GM12878 (cell line): ENCODE data around the gene NPHP3. TPM values are rescaled to one million over a fixed set of nuclear protein-coding genes. Genes with fewer than 3 reads are reported as not detected.
"Not testable (repeated sequence)": the region's sequence is repeated elsewhere in the genome, so short reads cannot be mapped to it uniquely, and the experiment has no call there.

Source experiments
- ATAC-seq: fragments of 200-7000 bp; cut with Tn5 transposase; 3 replicates; pipeline ENCODE4 v1.9.1; 2020; ENCODE audit warnings: mild to moderate bottlenecking, moderate library complexity
- BruUV-seq: library from RNA; stranded (reverse); fragments of 400-500 nt; replicated peaks from 2 replicates; lab custom pipeline; 2021; lab: Mats Ljungman, UMichigan
- CTCF ChIA-PET: fragments of 300-600 bp; sonication (Branson Sonifier 250); formaldehyde crosslinking; extraction: SDS; loops from one replicate; lab custom pipeline; 2021; ENCODE audit warnings: inconsistent platforms; lab: Yijun Ruan, JAX
- POLR2A ChIA-PET: fragments of 350-600 bp; formaldehyde crosslinking; extraction: SDS; loops from one replicate; lab custom pipeline; 2021; ENCODE audit warnings: inconsistent platforms; lab: Charles Lee
- RAD21 ChIA-PET: fragments of 300-600 bp; sonication (Branson Sonifier 250); formaldehyde crosslinking; loops from one replicate; lab custom pipeline; 2023; ENCODE audit warnings: antibody characterized with exemption; ENCODE audit not compliant: unreplicated experiment; lab: Charles Lee
- SMC1A ChIA-PET: fragments of 300-600 bp; sonication (Branson Sonifier 250); formaldehyde crosslinking; loops from one replicate; lab custom pipeline; 2023; ENCODE audit not compliant: unreplicated experiment, uncharacterized antibody; lab: Charles Lee
- DNase-seq: peaks from one replicate; pipeline ENCODE4 v3.0.0-alpha.2; 2011; ENCODE audit warnings: low read depth, low spot score
- FAIRE-seq: peaks from 3 replicates; lab custom pipeline; 2011; peaks lifted over from hg19 to GRCh38; lab: Jason Lieb, UNC
- H2AFZ ChIP-seq: 2 replicates; pipeline ENCODE4 v1.6.0; 2011; ENCODE audit warnings: low read depth, low read length, control low read depth; ENCODE audit not compliant: control insufficient read depth
- H3K27ac ChIP-seq: 2 replicates; pipeline ENCODE4 v1.5.1; 2011; ENCODE audit warnings: control low read depth; ENCODE audit not compliant: control insufficient read depth, insufficient read depth
- H3K27me3 ChIP-seq, 2 experiments: replicated peaks in 1 of 2; 2 replicates each; pipeline versions ENCODE4 v1.6.0 to v1.6.1; 2011; ENCODE audit warnings: low read length in 1 of 2; ENCODE audit not compliant: control insufficient read depth in 2 of 2, insufficient read depth in 2 of 2
- H3K36me3 ChIP-seq, 2 experiments: 2 replicates each; pipeline ENCODE4 v1.5.1; 2011; ENCODE audit warnings: low read length in 1 of 2; ENCODE audit not compliant: control insufficient read depth in 2 of 2, insufficient read depth in 2 of 2
- H3K4me1 ChIP-seq: 2 replicates; pipeline ENCODE4 v1.6.1; 2011; ENCODE audit warnings: mild to moderate bottlenecking, low read length, moderate library complexity, mixed read lengths; ENCODE audit not compliant: control insufficient read depth, insufficient read depth
- H3K4me2 ChIP-seq: 2 replicates; pipeline ENCODE4 v1.6.0; 2011; ENCODE audit warnings: control low read depth; ENCODE audit not compliant: control insufficient read depth, insufficient read depth
- H3K4me3 ChIP-seq: fragments of 200-600 bp; sonication (generic); 2 replicates; pipeline ENCODE4 v1.5.1; 2016
- H3K79me2 ChIP-seq: 2 replicates; pipeline ENCODE4 v1.6.0; 2011; ENCODE audit warnings: low read length; ENCODE audit not compliant: control insufficient read depth, insufficient read depth
- H3K9ac ChIP-seq: 2 replicates; pipeline ENCODE4 v1.8.0; 2011; ENCODE audit warnings: low read length, control low read depth, mixed read lengths; ENCODE audit not compliant: control insufficient read depth, insufficient read depth
- H3K9me3 ChIP-seq: replicated peaks from 3 replicates; pipeline ENCODE4 v1.5.1; 2011; ENCODE audit warnings: mild to moderate bottlenecking, low read length; ENCODE audit not compliant: control insufficient read depth, insufficient read depth
- H4K20me1 ChIP-seq: 2 replicates; pipeline ENCODE4 v1.6.0; 2011; ENCODE audit not compliant: control insufficient read depth, insufficient read depth
- ESRRA ChIP-seq: IDR thresholded peaks from 2 replicates; pipeline ENCODE4 v1.6.1; 2012; ENCODE audit warnings: mild to moderate bottlenecking, low read length, improper control_type of control experiment
- HDAC6 ChIP-seq: fragments of 200-600 bp; sonication (generic); IDR thresholded peaks from one replicate; pipeline ENCODE4 v1.8.0; 2017; ENCODE audit warnings: antibody characterized with exemption; ENCODE audit not compliant: unreplicated experiment
- HDGF ChIP-seq: fragments of 450-650 bp; IDR thresholded peaks from 2 replicates; pipeline ENCODE4 v1.6.1; 2016; ENCODE audit warnings: antibody characterized with exemption
- IRF3 ChIP-seq: fragments of 450-650 bp; IDR thresholded peaks from 2 replicates; pipeline ENCODE4 v1.6.1; 2014; ENCODE audit warnings: mild to moderate bottlenecking
- MLLT1 ChIP-seq: fragments of 450-650 bp; IDR thresholded peaks from 2 replicates; pipeline ENCODE4 v1.6.1; 2016; ENCODE audit warnings: mild to moderate bottlenecking
- NR2F1 ChIP-seq: fragments of 450-650 bp; conservative IDR thresholded peaks from 2 replicates; pipeline ENCODE4 v1.6.1; 2017; ENCODE audit warnings: mild to moderate bottlenecking
- PAX8 ChIP-seq: fragments of 450-650 bp; IDR thresholded peaks from 2 replicates; pipeline ENCODE4 v1.6.1; 2017; ENCODE audit warnings: mild to moderate bottlenecking, moderate library complexity
- POLR2A ChIP-seq: IDR thresholded peaks from 2 replicates; pipeline ENCODE4 v1.6.1; 2011; ENCODE audit warnings: low read depth, mild to moderate bottlenecking, low read length
- POU2F2 ChIP-seq: IDR thresholded peaks from 3 replicates; pipeline ENCODE4 v1.6.1; 2011; ENCODE audit warnings: low read depth, mild to moderate bottlenecking, low read length, borderline replicate concordance
- RB1 ChIP-seq: fragments of 450-650 bp; formaldehyde crosslinking; IDR thresholded peaks from 2 replicates; pipeline ENCODE4 v1.6.1; 2017; ENCODE audit warnings: mild to moderate bottlenecking, borderline replicate concordance
- RBBP5 ChIP-seq: fragments of 200-600 bp; sonication (generic); conservative IDR thresholded peaks from 2 replicates; pipeline ENCODE4 v1.6.1; 2016
- SMAD5 ChIP-seq: IDR thresholded peaks from 2 replicates; pipeline ENCODE4 v1.6.1; 2016; ENCODE audit warnings: antibody characterized with exemption, low read depth
- SP1 ChIP-seq: IDR thresholded peaks from one replicate; pipeline ENCODE4 v1.6.1; 2011; ENCODE audit warnings: low read depth, low read length
- SPI1 ChIP-seq: IDR thresholded peaks from 2 replicates; pipeline ENCODE4 v1.6.1; 2011; ENCODE audit warnings: low read depth, mild to moderate bottlenecking, low read length, moderate library complexity, borderline replicate concordance; ENCODE audit not compliant: insufficient read depth
- SUZ12 ChIP-seq: fragments of 200-600 bp; sonication (generic); IDR thresholded peaks from one replicate; pipeline ENCODE4 v1.6.1; 2018; ENCODE audit warnings: antibody characterized with exemption, mild to moderate bottlenecking; ENCODE audit not compliant: unreplicated experiment
- TCF3 ChIP-seq: IDR thresholded peaks from 2 replicates; pipeline ENCODE4 v1.6.1; 2012; ENCODE audit warnings: low read depth, mild to moderate bottlenecking, low read length, borderline replicate concordance; ENCODE audit not compliant: insufficient read depth
- WGBS: methylation state at CpG from one replicate; pipeline ENCODE4 v1.1.6; 2016; ENCODE audit warnings: low lambda C conversion rate; ENCODE audit not compliant: insufficient replicate concordance, insufficient coverage; ENCODE audit errors: missing lambda C conversion rate; 5-methylcytosine and 5-hydroxymethylcytosine counted together
- in situ Hi-C: fragments of 300-500 bp; cut with MboI; formaldehyde crosslinking; loops from 9 replicates; pipeline ENCODE4 v1.14.3; 2018; ENCODE audit warnings: mixed read lengths
- intact Hi-C: fragments of 100-400 bp; cut with micrococcal nuclease; formaldehyde crosslinking; loops from one replicate; pipeline ENCODE4 v1.14.2; 2022; ENCODE audit not compliant: unreplicated experiment
- polyA plus RNA-seq, 11 experiments: library from polyadenylated mRNA; depleted of rRNA in 4 of 11; unstranded in 6 of 11; stranded (reverse) in 5 of 11; fragments of >200 nt; fragmentation: Nextera tagmentation in 4 of 11; fragmentation: Illumina TruSeq in 1 of 11; extraction: Ambion mirVana in 4 of 11; extraction: Trizol in 1 of 11; gene quantifications; 1 replicate in 1 of 11; 2 replicates in 10 of 11; pipeline versions ENCODE4 v1.2.1 to v1.2.3, GENCODE V29; 2011 to 2016; ENCODE audit warnings: inconsistent platforms in 2 of 11, missing spikeins in 2 of 11, low read depth in 1 of 11
- total RNA-seq, 4 experiments: library from RNA; depleted of rRNA in 3 of 4; stranded (reverse); fragments of >200 nt in 3 of 4; fragmentation: Illumina TruSeq in 1 of 4; extraction: Trizol in 1 of 4; gene quantifications; 2 replicates each; pipeline versions ENCODE4 v1.2.1 to v1.2.3, GENCODE V29; 2013 to 2021

NPHP3 gene
- total and polyA plus RNA-seq, 10 of the 15 experiments (the other 5 are each of a cell fraction or from before 2014, with no cell fraction given): 0.84 to 11.7 (median 2.9) TPM

- SMC1A ChIA-PET: no interaction called here
- RAD21 ChIA-PET: no interaction called here
- Histone ChIP-seq H3K27ac (no peak overlapping the region), H3K4me1 (no peaks in the 10 kb centered on the region), H3K79me2 (no peaks in the 10 kb centered on the region), H3K4me2 (no peak overlapping the region), H4K20me1 (no peaks in the 10 kb centered on the region), H3K4me3 (no peak overlapping the region), H3K36me3 (no peaks in the 10 kb centered on the region), H2AFZ (no peak overlapping the region), H3K27me3 (no peaks in the 10 kb centered on the region), H3K9me3 (no peaks in the 10 kb centered on the region), H3K9ac (no peak overlapping the region)
- 76% methylated on average over 1 of the region's 1 CpG for WGBS
- intact Hi-C loops: no loop called here
- POLR2A ChIA-PET: no interaction called here
- in situ Hi-C loops: loop anchor here (25.0 kb wide), 1 partner anchor 1463 kb away; no protein-coding TSS in a partner anchor
- CTCF ChIA-PET: no interaction called here
- no TSS peak for BruUV-seq
- no peak for FAIRE-seq
- no peak for DNase-seq
- TF ChIP-seq SMAD5: no peak
- no peak for TF ChIP-seq MLLT1
- no peak for TF ChIP-seq TCF3
- TF ChIP-seq POU2F2: no peak
- no peak for TF ChIP-seq NR2F1
- TF ChIP-seq HDGF: no peak
- no peak for TF ChIP-seq RB1
- TF ChIP-seq ESRRA: no peak
- TF ChIP-seq IRF3: no peak
- TF ChIP-seq SP1: no peak
- TF ChIP-seq POLR2A: no peak
- TF ChIP-seq SPI1: no peak
- TF ChIP-seq SUZ12: no peak
- no peak for TF ChIP-seq PAX8
- TF ChIP-seq HDAC6: no peak
- TF ChIP-seq RBBP5: no peak
- no peak for ATAC-seq
Observed at GRCh38 chr3:132749786-132750185, 27.6 kb upstream of the NPHP3 start.

- DNase-seq, intact Hi-C loops, BruUV-seq, H3K27me3 ChIP-seq, H3K9me3 ChIP-seq, H3K27ac ChIP-seq, RAD21 ChIA-PET, ATAC-seq, FAIRE-seq, H3K4me1 ChIP-seq, H3K4me2 ChIP-seq, H3K9ac ChIP-seq, POLR2A ChIA-PET, H3K4me3 ChIP-seq, CTCF ChIA-PET, H2AFZ ChIP-seq, H3K36me3 ChIP-seq, H4K20me1 ChIP-seq, H3K79me2 ChIP-seq: not testable (repeated sequence)
- WGBS: 36% methylated on average over 8 of the region's 9 CpGs
- SMC1A ChIA-PET: interaction anchor here (0.7 kb wide), 1 partner anchor 19 kb away, joined by 3 read pairs; no protein-coding TSS in a partner anchor
- in situ Hi-C loops: loop anchor here (25.0 kb wide), 1 partner anchor 1466 kb away; no protein-coding TSS in a partner anchor
Observed at GRCh38 chr3:132746720-132747119, 24.5 kb upstream of the NPHP3 start.
